Mucosa of stomach (tissue), 1 donor: ENCODE data around the gene MIEF1.

Experiments
- H3K27me3 ChIP-seq: one replicate; pipeline ENCODE4 v1.7.0; 2013; ENCODE audit warnings: mild to moderate bottlenecking, low read length; ENCODE audit not compliant: control insufficient read depth, insufficient read depth
- H3K36me3 ChIP-seq: one replicate; pipeline ENCODE4 v1.7.0; 2013; ENCODE audit warnings: low read length; ENCODE audit not compliant: control insufficient read depth, insufficient read depth
- H3K4me1 ChIP-seq: one replicate; pipeline ENCODE4 v1.7.0; 2013; ENCODE audit warnings: mild to moderate bottlenecking, low read length; ENCODE audit not compliant: control insufficient read depth, insufficient read depth
- H3K4me3 ChIP-seq: one replicate; pipeline ENCODE4 v1.7.0; 2013; ENCODE audit warnings: low read length
- H3K9ac ChIP-seq: one replicate; pipeline ENCODE4 v1.7.0; 2013; ENCODE audit warnings: mild to moderate bottlenecking, low read length, moderate library complexity
- H3K9me3 ChIP-seq: one replicate; pipeline ENCODE4 v1.7.0; 2013; ENCODE audit warnings: mild to moderate bottlenecking, low read length, moderate library complexity; ENCODE audit not compliant: control insufficient read depth
- donor health status: Pancreatic carcinoma.

MIEF1 gene

GRCh38 chr22:39463931-39464390, 38.1 kb upstream of the MIEF1 start:
- H3K27me3 ChIP-seq = peaks cover 9% of the 10 kb centered on the region
- no peaks in the 10 kb centered on the region for H3K36me3 ChIP-seq
- peaks cover 27% of the 10 kb centered on the region for H3K4me1 ChIP-seq
- no peaks in the 10 kb centered on the region for H3K9me3 ChIP-seq
- H3K9ac ChIP-seq = no peak overlapping the region
- no peak overlapping the region for H3K4me3 ChIP-seq

- Histone ChIP-seq H3K36me3 (no peaks in the 10 kb centered on the region), H3K4me1 (peaks cover 52% of the 10 kb centered on the region), H3K9ac (no peak overlapping the region), H3K9me3 (no peaks in the 10 kb centered on the region), H3K27me3 (no peaks in the 10 kb centered on the region), H3K4me3 (no peak overlapping the region)
Observed at GRCh38 chr22:39466228-39467006, 35.7 kb upstream of the MIEF1 start.

- no peaks in the 10 kb centered on the region for H3K36me3 ChIP-seq
- no peaks in the 10 kb centered on the region for H3K27me3 ChIP-seq
- no peak overlapping the region for H3K9ac ChIP-seq
- peaks cover 62% of the 10 kb centered on the region for H3K4me1 ChIP-seq
- H3K4me3 ChIP-seq = no peak overlapping the region
- no peaks in the 10 kb centered on the region for H3K9me3 ChIP-seq
Observed at GRCh38 chr22:39467390-39467895, 34.6 kb upstream of the MIEF1 start.

- Histone ChIP-seq H3K4me3 (no peak overlapping the region), H3K9ac (no peak overlapping the region), H3K27me3 (no peaks in the 10 kb centered on the region), H3K4me1 (peaks cover 68% of the 10 kb centered on the region), H3K36me3 (no peaks in the 10 kb centered on the region), H3K9me3 (no peaks in the 10 kb centered on the region)
Observed at GRCh38 chr22:39468487-39469325, 33.4 kb upstream of the MIEF1 start.

- Histone ChIP-seq H3K9ac (peak overlapping the region; percentile 20), H3K4me1 (peaks cover 74% of the 10 kb centered on the region), H3K4me3 (no peak overlapping the region), H3K27me3 (no peaks in the 10 kb centered on the region), H3K9me3 (no peaks in the 10 kb centered on the region), H3K36me3 (no peaks in the 10 kb centered on the region)
Observed at GRCh38 chr22:39469326-39469680, 32.8 kb upstream of the MIEF1 start.

- H3K9ac ChIP-seq = peak overlapping the region; percentile 20
Observed at GRCh38 chr22:39469681-39470450, 32.2 kb upstream of the MIEF1 start.

GRCh38 chr22:39470451-39471291, 31.4 kb upstream of the MIEF1 start:
- peaks cover 79% of the 10 kb centered on the region for H3K4me1 ChIP-seq
- no peak overlapping the region for H3K4me3 ChIP-seq
- peak overlapping the region; percentile 68 for H3K9ac ChIP-seq

More at GRCh38 chr22:39469681-39470450, 32.2 kb upstream of the MIEF1 start:
- Histone ChIP-seq H3K36me3 (no peaks in the 10 kb centered on the region), H3K4me1 (peaks cover 78% of the 10 kb centered on the region), H3K4me3 (no peak overlapping the region), H3K9me3 (no peaks in the 10 kb centered on the region), H3K27me3 (no peaks in the 10 kb centered on the region)

GRCh38 chr22:39471381-39472141, 30.5 kb upstream of the MIEF1 start:
- H3K9ac ChIP-seq = peak overlapping the region; percentile 68
- no peaks in the 10 kb centered on the region for H3K9me3 ChIP-seq
- H3K4me3 ChIP-seq = no peak overlapping the region
- peaks cover 79% of the 10 kb centered on the region for H3K4me1 ChIP-seq
- no peaks in the 10 kb centered on the region for H3K36me3 ChIP-seq
- no peaks in the 10 kb centered on the region for H3K27me3 ChIP-seq

More at GRCh38 chr22:39470451-39471291, 31.4 kb upstream of the MIEF1 start:
- H3K27me3 ChIP-seq = no peaks in the 10 kb centered on the region
- H3K36me3 ChIP-seq = no peaks in the 10 kb centered on the region
- no peaks in the 10 kb centered on the region for H3K9me3 ChIP-seq

GRCh38 chr22:39472570-39473556, 29.2 kb upstream of the MIEF1 start:
- peak overlapping the region; percentile 42 for H3K4me3 ChIP-seq
- peak overlapping the region; percentile 68 for H3K9ac ChIP-seq
- no peaks in the 10 kb centered on the region for H3K27me3 ChIP-seq
- no peaks in the 10 kb centered on the region for H3K9me3 ChIP-seq
- peaks cover 75% of the 10 kb centered on the region for H3K4me1 ChIP-seq
- H3K36me3 ChIP-seq = peaks cover 5% of the 10 kb centered on the region

GRCh38 chr22:39473851-39474250, 28.2 kb upstream of the MIEF1 start:
- no peaks in the 10 kb centered on the region for H3K27me3 ChIP-seq
- H3K9me3 ChIP-seq = no peaks in the 10 kb centered on the region
- H3K4me3 ChIP-seq = no peak overlapping the region
- peaks cover 6% of the 10 kb centered on the region for H3K36me3 ChIP-seq
- H3K4me1 ChIP-seq = peaks cover 76% of the 10 kb centered on the region
- peak overlapping the region; percentile 68 for H3K9ac ChIP-seq
